ENCODE measurements around the gene MARCKS. TPM values are rescaled to one million over a fixed set of nuclear protein-coding genes. Genes with fewer than 3 reads are reported as not detected.

Gene MARCKS
- total RNA-seq, 4 donors from 2014 or later = 51.5 to 91.3 (median 56.8) TPM

DNA sequence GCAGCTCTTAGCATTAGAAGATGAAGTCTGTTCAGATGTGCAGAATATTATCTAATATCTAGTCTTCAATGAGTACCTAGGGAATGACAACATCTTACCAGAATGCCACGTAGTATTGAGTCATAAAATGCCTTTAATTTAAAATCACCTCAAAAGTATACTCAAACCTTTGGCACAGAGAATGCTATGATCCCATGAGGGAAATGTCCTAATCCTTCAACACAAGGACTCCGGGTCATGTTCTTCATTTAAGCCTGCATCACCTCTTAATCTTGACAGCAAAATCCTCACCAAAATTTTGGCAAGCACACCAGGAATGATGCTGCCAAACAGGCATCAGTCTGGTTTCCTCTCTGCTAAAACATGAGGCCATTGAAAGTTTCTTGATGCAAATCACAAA, 23.6 kb upstream of the MARCKS start:
- no peaks in the 10 kb centered on the region for H3K27me3 ChIP-seq
- no peak overlapping the region for H3K27ac ChIP-seq
- no peaks in the 10 kb centered on the region for H3K36me3 ChIP-seq
- no peak overlapping the region for H3K4me3 ChIP-seq
- WGBS, 2 donors = 17 to 45% methylated on average over 2 of the region's 2 CpGs
- TF ChIP-seq, protein P1, sequence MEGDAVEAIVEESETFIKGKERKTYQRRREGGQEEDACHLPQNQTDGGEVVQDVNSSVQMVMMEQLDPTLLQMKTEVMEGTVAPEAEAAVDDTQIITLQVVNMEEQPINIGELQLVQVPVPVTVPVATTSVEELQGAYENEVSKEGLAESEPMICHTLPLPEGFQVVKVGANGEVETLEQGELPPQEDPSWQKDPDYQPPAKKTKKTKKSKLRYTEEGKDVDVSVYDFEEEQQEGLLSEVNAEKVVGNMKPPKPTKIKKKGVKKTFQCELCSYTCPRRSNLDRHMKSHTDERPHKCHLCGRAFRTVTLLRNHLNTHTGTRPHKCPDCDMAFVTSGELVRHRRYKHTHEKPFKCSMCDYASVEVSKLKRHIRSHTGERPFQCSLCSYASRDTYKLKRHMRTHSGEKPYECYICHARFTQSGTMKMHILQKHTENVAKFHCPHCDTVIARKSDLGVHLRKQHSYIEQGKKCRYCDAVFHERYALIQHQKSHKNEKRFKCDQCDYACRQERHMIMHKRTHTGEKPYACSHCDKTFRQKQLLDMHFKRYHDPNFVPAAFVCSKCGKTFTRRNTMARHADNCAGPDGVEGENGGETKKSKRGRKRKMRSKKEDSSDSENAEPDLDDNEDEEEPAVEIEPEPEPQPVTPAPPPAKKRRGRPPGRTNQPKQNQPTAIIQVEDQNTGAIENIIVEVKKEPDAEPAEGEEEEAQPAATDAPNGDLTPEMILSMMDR (IDR thresholded peaks at IDR 0.05) = no peak
- no peak for TF ChIP-seq POLR2A (IDR thresholded peaks at IDR 0.05)
- no peaks in the 10 kb centered on the region for H3K4me1 ChIP-seq
- intact Hi-C loops (cut with DNase I) = no loop called here
- DNase-seq = no peak
- H3K9me3 ChIP-seq = no peaks in the 10 kb centered on the region

DNA sequence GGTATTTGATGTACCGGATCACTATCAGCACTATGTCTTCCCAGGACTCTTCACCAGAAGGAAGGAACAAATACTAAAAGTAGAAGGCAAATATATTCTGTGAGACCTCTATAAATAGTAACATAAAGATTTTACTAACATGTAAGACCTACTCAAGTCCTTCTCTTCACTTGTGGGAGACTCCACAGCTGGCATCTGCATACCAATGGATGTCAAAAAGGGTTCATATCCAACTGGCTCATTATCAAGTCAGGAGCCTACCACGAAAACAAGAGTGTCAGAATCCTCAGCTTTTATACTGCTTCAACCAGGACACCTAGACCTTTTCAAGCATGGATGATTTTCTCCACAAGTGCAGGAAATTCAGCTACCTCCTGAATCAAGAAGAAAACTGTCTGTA, 20.0 kb upstream of the MARCKS start:
- Histone ChIP-seq H3K4me3 (no peak overlapping the region), H3K4me1 (no peaks in the 10 kb centered on the region), H3K27me3 (no peaks in the 10 kb centered on the region), H3K27ac (no peak overlapping the region), H3K9me3 (no peaks in the 10 kb centered on the region), H3K36me3 (no peaks in the 10 kb centered on the region)
- WGBS, 2 donors = 82 to 83% methylated on average over 2 of the region's 2 CpGs
- intact Hi-C loops (cut with DNase I) = no loop called here
- no peak for DNase-seq
- TF ChIP-seq, protein P1 (IDR thresholded peaks at IDR 0.05) = no peak
- TF ChIP-seq POLR2A (IDR thresholded peaks at IDR 0.05) = no peak

DNA sequence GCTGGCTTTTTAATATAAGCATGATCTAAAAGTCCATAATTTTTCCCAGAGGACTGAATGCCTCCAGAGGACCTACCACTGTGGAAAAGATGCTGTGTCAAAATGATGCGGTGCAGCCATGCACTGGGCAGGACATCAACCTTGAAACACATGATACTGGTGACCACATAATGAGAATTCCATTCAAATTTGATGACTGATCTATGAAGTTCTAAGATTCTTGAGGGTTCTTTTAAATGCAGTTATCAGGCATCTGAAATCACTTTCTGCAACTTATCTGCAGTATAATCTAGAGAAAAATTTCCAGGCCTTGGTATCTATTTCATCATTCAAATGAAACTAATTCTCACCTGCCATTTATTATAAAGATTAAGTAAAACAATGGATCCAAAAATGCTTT, 15.0 kb upstream of the MARCKS start:
- no peaks in the 10 kb centered on the region for H3K36me3 ChIP-seq
- H3K4me1 ChIP-seq = no peaks in the 10 kb centered on the region
- WGBS, 2 donors = 0 to 88% methylated on average over 1 of the region's 1 CpG
- no peak for TF ChIP-seq POLR2A (IDR thresholded peaks at IDR 0.05)
- TF ChIP-seq, protein P1 (IDR thresholded peaks at IDR 0.05) = no peak
- no peak overlapping the region for H3K27ac ChIP-seq
- no peak overlapping the region for H3K4me3 ChIP-seq
- H3K27me3 ChIP-seq = no peaks in the 10 kb centered on the region
- H3K9me3 ChIP-seq = no peaks in the 10 kb centered on the region
- DNase-seq = no peak
- intact Hi-C loops (cut with DNase I) = no loop called here

DNA sequence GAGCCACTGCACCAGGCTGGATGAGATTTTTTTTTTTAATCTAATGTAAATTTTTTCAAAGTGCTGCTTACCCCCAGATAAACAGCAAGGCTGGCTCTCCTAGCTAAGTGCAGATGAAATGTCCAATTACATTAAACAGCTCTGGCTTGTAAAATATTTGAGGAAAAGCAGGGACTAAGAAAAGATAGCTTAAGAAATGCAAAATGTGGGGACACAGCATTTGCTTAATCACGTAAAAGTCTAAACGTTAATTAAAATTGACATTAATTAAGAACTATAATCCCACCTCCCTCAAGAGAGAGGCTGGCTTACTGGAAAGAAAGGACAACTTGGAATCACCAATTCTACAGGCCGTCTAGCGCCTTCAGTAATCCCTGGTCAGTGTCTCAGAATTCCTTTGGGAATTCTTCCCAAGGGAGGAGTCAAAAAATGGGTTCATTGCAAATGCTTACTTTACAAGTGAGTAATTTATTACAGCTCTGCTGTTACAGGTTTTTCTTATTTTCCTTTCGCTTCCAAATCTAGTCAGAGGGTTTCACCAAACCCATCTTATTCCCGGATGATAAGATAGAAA, 13.6 kb upstream of the MARCKS start:
- intact Hi-C loops (cut with DNase I) = no loop called here
- no peak for TF ChIP-seq POLR2A (IDR thresholded peaks at IDR 0.05)
- TF ChIP-seq, protein P1 (IDR thresholded peaks at IDR 0.05) = no peak

DNA sequence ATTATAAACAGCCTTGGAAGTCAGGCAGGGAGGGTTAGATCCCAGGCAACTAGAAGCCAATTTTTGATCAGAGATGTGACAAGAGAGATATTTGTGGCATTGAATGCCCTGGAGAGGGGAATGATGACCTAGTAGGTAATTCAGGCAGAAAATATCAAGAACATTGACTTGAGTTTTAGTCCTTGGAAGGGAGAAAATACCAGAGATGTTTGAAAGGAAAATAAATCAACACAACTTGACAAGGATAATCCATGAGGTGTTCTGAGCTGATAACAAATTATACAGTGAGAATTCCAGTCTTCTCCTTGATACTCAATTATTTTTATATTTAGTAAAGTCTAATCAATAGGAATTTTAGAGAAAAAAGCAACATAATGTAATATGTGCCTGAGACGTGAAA, 10.6 kb upstream of the MARCKS start:
- no peak for DNase-seq
- WGBS, 2 donors = 79 to 89% methylated on average over 1 of the region's 1 CpG
- H3K4me3 ChIP-seq = no peak overlapping the region
- no peaks in the 10 kb centered on the region for H3K4me1 ChIP-seq
- no peaks in the 10 kb centered on the region for H3K27me3 ChIP-seq
- no peaks in the 10 kb centered on the region for H3K36me3 ChIP-seq
- H3K9me3 ChIP-seq = no peaks in the 10 kb centered on the region
- intact Hi-C loops (cut with DNase I) = no loop called here
- TF ChIP-seq, protein P1 (IDR thresholded peaks at IDR 0.05) = no peak
- no peak for TF ChIP-seq POLR2A (IDR thresholded peaks at IDR 0.05)
- H3K27ac ChIP-seq = no peak overlapping the region

More for the DNA sequence above, 13.6 kb upstream of the MARCKS start:
- Histone ChIP-seq H3K27ac (no peak overlapping the region), H3K4me1 (no peaks in the 10 kb centered on the region), H3K27me3 (no peaks in the 10 kb centered on the region), H3K4me3 (no peak overlapping the region), H3K36me3 (no peaks in the 10 kb centered on the region), H3K9me3 (no peaks in the 10 kb centered on the region)
- DNase-seq = no peak
- WGBS, 2 donors = 96 to 97% methylated on average over 6 of the region's 6 CpGs
